HepG2 (cell line): ENCODE results near the gene CLEC16A. TPM values are rescaled to one million over a fixed set of nuclear protein-coding genes. Genes with fewer than 3 reads are reported as not detected.

Experiments used
- ARNT ChIP-seq: fragments of 450-650 bp; IDR thresholded peaks from 2 replicates; pipeline ENCODE4 v1.6.1; 2017
- BRF2 ChIP-seq: sonication (generic); formaldehyde crosslinking; IDR thresholded peaks from 2 replicates; pipeline ENCODE4 v1.8.1; 2022; ENCODE audit warnings: mild to moderate bottlenecking, missing genetic modification reagents
- FOXA3 ChIP-seq: IDR thresholded peaks from 2 replicates; pipeline ENCODE4 v1.6.1; 2016; ENCODE audit warnings: missing genetic modification reagents, missing compliant biosample characterization
- GATAD1 ChIP-seq: IDR thresholded peaks from 2 replicates; pipeline ENCODE4 v1.6.1; 2016; ENCODE audit warnings: missing genetic modification reagents, missing compliant biosample characterization
- GTF3A ChIP-seq: sonication (generic); formaldehyde crosslinking; conservative IDR thresholded peaks from 2 replicates; pipeline ENCODE4 v1.4.0; 2020; ENCODE audit warnings: mild to moderate bottlenecking, missing genetic modification reagents
- HCFC1 ChIP-seq: fragments of 150-350 bp; IDR thresholded peaks from 2 replicates; pipeline ENCODE4 v1.6.1; 2014; ENCODE audit warnings: low read depth, low read length
- HMGA1 ChIP-seq: sonication (generic); formaldehyde crosslinking; conservative IDR thresholded peaks from 2 replicates; pipeline ENCODE4 v1.4.0; 2020; ENCODE audit warnings: missing genetic modification reagents
- MAZ ChIP-seq, 2 experiments: sonication (generic) in 1 of 2; formaldehyde crosslinking in 1 of 2; IDR thresholded peaks; 2 replicates each; pipeline versions ENCODE4 v1.5.0 to v1.6.1; 2012 to 2020; ENCODE audit warnings: low read depth in 2 of 2, mild to moderate bottlenecking in 2 of 2, borderline replicate concordance in 1 of 2, improper control_type of control experiment in 1 of 2, low read length in 1 of 2, missing genetic modification reagents in 1 of 2, moderate library complexity in 1 of 2
- NFE2L1 ChIP-seq: sonication (generic); formaldehyde crosslinking; IDR thresholded peaks from 2 replicates; pipeline ENCODE4 v1.4.0; 2020; ENCODE audit warnings: missing genetic modification reagents, mild to moderate bottlenecking, borderline replicate concordance
- PHF5A ChIP-seq: IDR thresholded peaks from one replicate; pipeline ENCODE4 v1.6.1; 2018; ENCODE audit warnings: low read depth, missing genetic modification reagents; ENCODE audit not compliant: unreplicated experiment
- SMAD3 ChIP-seq: sonication (generic); formaldehyde crosslinking; IDR thresholded peaks from 2 replicates; pipeline ENCODE4 v1.4.0; 2020; ENCODE audit warnings: missing genetic modification reagents
- SMC3 ChIP-seq: IDR thresholded peaks from 2 replicates; pipeline ENCODE4 v1.6.1; 2011; ENCODE audit warnings: low read length, improper control_type of control experiment
- THAP11 ChIP-seq: IDR thresholded peaks from 2 replicates; pipeline ENCODE4 v1.6.1; 2016; ENCODE audit warnings: missing biosample characterization, missing genetic modification reagents
- ZNF263 ChIP-seq: sonication (generic); formaldehyde crosslinking; IDR thresholded peaks from 2 replicates; pipeline ENCODE4 v1.4.0; 2020; ENCODE audit warnings: missing genetic modification reagents
- ZNF33B ChIP-seq: sonication (generic); formaldehyde crosslinking; IDR thresholded peaks from 2 replicates; pipeline ENCODE4 v1.5.1; 2020; ENCODE audit warnings: mild to moderate bottlenecking, missing genetic modification reagents
- ZNF660 ChIP-seq: sonication (generic); formaldehyde crosslinking; IDR thresholded peaks from 2 replicates; pipeline ENCODE4 v1.5.1; 2020; ENCODE audit warnings: mild to moderate bottlenecking, low read depth, missing genetic modification reagents, borderline replicate concordance
- ZNF672 ChIP-seq: sonication (generic); formaldehyde crosslinking; IDR thresholded peaks from 2 replicates; pipeline ENCODE4 v1.8.1; 2022; ENCODE audit warnings: missing genetic modification reagents
- ZNF7 ChIP-seq: IDR thresholded peaks from 2 replicates; pipeline ENCODE4 v1.6.1; 2016; ENCODE audit warnings: missing biosample characterization, missing genetic modification reagents
- polyA plus RNA-seq, 8 experiments: library from polyadenylated mRNA; depleted of rRNA in 3 of 8; stranded (reverse) in 7 of 8; unstranded in 1 of 8; fragments of >200 nt; fragmentation: Illumina TruSeq in 4 of 8; extraction: Trizol in 4 of 8; gene quantifications; 2 replicates each; pipeline versions ENCODE4 v1.2.1 to v1.2.3, GENCODE V29; 2011 to 2016; ENCODE audit warnings: low read depth in 4 of 8, missing spikeins in 1 of 8, mixed read lengths in 1 of 8; ENCODE audit not compliant: insufficient read depth in 1 of 8
- total RNA-seq, 5 experiments: library from RNA; depleted of rRNA; stranded (reverse); fragments of >200 nt; fragmentation: Illumina TruSeq; extraction: Trizol; gene quantifications; 2 replicates each; pipeline ENCODE4 v1.2.3, GENCODE V29; 2016; ENCODE audit warnings: low read depth in 1 of 5
- TF ChIP-seq, protein P1 (sequence below): sonication (generic); formaldehyde crosslinking; IDR thresholded peaks from 2 replicates; pipeline ENCODE4 v1.8.1; 2023; ENCODE audit warnings: missing genetic modification reagents, inconsistent platforms, borderline replicate concordance
- TF ChIP-seq, protein P2 (sequence below): sonication (generic); formaldehyde crosslinking; IDR thresholded peaks from 2 replicates; pipeline ENCODE4 v1.4.0; 2020; ENCODE audit warnings: missing genetic modification reagents
- TF ChIP-seq, protein P3 (sequence below): sonication (generic); formaldehyde crosslinking; IDR thresholded peaks from 2 replicates; pipeline ENCODE4 v1.4.0; 2020; ENCODE audit warnings: missing genetic modification reagents
- TF ChIP-seq, protein P4 (sequence below): IDR thresholded peaks from 2 replicates; pipeline ENCODE4 v1.6.1; 2012; ENCODE audit warnings: low read length, improper control_type of control experiment

Gene CLEC16A
- total and polyA plus RNA-seq, 2 of the 13 experiments (the other 11 are each of a cell fraction or from before 2014, with no cell fraction given), result 8.5 to 10.3 TPM

DNA sequence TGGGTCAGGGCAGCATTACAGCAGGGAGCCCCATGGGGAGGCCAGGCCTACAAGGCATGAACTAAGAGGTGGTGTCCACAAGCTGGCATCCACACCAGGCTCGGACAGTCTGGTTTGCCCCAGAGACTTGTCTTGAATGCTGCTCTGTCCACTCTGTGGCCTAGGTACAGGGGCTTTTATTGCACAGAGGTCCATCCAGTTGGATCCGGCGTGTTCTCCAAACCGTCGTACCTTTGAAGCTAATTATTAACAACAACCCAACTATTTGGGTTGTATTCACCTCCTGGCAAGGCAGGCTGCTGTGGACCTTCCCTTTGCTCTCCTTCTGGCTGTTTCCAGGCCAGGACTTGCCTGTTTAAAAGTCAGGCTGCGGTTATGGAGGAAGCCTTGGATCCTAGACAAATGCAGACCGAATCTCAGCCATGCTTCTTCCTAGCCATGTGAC is 123.4 kb downstream of the CLEC16A start (continued):
- TF ChIP-seq BRF2 (no peak), FOXA3 (CRISPR knock-in tag) (0 out of 2 replicates have a peak, but pooled peaks have one; percentile 11), ZNF263 (CRISPR knock-in tag) (no peak), MAZ (IDR thresholded peaks at IDR 0.05; ENCODE audit: borderline replicate concordance, low read depth, low read length) (no peak), MAZ (CRISPR knock-in tag; IDR thresholded peaks at IDR 0.05; ENCODE audit: low read depth) (0 out of 2 replicates have a peak, but pooled peaks have one; percentile 22), HCFC1 (no peak), ZNF660 (CRISPR knock-in tag) (no peak), NFE2L1 (no peak), ARNT (no peak), HMGA1 (no peak), THAP11 (CRISPR knock-in tag) (no peak), ZNF672 (CRISPR knock-in tag) (no peak), GTF3A (CRISPR knock-in tag) (no peak), SMAD3 (CRISPR knock-in tag) (no peak), ZNF33B (no peak), ZNF7 (no peak), PHF5A (CRISPR knock-in tag) (no peak), SMC3 (no peak), GATAD1 (CRISPR knock-in tag) (no peak)
- TF ChIP-seq, protein P1, sequence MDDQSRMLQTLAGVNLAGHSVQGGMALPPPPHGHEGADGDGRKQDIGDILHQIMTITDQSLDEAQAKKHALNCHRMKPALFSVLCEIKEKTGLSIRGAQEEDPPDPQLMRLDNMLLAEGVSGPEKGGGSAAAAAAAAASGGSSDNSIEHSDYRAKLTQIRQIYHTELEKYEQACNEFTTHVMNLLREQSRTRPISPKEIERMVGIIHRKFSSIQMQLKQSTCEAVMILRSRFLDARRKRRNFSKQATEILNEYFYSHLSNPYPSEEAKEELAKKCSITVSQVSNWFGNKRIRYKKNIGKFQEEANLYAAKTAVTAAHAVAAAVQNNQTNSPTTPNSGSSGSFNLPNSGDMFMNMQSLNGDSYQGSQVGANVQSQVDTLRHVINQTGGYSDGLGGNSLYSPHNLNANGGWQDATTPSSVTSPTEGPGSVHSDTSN, result no peak
- TF ChIP-seq, protein P2, sequence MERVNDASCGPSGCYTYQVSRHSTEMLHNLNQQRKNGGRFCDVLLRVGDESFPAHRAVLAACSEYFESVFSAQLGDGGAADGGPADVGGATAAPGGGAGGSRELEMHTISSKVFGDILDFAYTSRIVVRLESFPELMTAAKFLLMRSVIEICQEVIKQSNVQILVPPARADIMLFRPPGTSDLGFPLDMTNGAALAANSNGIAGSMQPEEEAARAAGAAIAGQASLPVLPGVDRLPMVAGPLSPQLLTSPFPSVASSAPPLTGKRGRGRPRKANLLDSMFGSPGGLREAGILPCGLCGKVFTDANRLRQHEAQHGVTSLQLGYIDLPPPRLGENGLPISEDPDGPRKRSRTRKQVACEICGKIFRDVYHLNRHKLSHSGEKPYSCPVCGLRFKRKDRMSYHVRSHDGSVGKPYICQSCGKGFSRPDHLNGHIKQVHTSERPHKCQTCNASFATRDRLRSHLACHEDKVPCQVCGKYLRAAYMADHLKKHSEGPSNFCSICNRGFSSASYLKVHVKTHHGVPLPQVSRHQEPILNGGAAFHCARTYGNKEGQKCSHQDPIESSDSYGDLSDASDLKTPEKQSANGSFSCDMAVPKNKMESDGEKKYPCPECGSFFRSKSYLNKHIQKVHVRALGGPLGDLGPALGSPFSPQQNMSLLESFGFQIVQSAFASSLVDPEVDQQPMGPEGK (CRISPR knock-in tag), result no peak
- TF ChIP-seq, protein P3, sequence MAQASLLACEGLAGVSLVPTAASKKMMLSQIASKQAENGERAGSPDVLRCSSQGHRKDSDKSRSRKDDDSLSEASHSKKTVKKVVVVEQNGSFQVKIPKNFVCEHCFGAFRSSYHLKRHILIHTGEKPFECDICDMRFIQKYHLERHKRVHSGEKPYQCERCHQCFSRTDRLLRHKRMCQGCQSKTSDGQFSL (CRISPR knock-in tag), result no peak
- TF ChIP-seq, protein P4, sequence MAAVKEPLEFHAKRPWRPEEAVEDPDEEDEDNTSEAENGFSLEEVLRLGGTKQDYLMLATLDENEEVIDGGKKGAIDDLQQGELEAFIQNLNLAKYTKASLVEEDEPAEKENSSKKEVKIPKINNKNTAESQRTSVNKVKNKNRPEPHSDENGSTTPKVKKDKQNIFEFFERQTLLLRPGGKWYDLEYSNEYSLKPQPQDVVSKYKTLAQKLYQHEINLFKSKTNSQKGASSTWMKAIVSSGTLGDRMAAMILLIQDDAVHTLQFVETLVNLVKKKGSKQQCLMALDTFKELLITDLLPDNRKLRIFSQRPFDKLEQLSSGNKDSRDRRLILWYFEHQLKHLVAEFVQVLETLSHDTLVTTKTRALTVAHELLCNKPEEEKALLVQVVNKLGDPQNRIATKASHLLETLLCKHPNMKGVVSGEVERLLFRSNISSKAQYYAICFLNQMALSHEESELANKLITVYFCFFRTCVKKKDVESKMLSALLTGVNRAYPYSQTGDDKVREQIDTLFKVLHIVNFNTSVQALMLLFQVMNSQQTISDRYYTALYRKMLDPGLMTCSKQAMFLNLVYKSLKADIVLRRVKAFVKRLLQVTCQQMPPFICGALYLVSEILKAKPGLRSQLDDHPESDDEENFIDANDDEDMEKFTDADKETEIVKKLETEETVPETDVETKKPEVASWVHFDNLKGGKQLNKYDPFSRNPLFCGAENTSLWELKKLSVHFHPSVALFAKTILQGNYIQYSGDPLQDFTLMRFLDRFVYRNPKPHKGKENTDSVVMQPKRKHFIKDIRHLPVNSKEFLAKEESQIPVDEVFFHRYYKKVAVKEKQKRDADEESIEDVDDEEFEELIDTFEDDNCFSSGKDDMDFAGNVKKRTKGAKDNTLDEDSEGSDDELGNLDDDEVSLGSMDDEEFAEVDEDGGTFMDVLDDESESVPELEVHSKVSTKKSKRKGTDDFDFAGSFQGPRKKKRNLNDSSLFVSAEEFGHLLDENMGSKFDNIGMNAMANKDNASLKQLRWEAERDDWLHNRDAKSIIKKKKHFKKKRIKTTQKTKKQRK, result no peak
